Measurements from ENCODE around the gene TNFAIP6.
A peak's percentile ranks its signal among the peaks of the same experiment; 100 is the strongest.
"Not testable (repeated sequence)": the region's sequence is repeated elsewhere in the genome, so short reads cannot be mapped to it uniquely, and the experiment has no call there.

TNFAIP6 gene

DNA sequence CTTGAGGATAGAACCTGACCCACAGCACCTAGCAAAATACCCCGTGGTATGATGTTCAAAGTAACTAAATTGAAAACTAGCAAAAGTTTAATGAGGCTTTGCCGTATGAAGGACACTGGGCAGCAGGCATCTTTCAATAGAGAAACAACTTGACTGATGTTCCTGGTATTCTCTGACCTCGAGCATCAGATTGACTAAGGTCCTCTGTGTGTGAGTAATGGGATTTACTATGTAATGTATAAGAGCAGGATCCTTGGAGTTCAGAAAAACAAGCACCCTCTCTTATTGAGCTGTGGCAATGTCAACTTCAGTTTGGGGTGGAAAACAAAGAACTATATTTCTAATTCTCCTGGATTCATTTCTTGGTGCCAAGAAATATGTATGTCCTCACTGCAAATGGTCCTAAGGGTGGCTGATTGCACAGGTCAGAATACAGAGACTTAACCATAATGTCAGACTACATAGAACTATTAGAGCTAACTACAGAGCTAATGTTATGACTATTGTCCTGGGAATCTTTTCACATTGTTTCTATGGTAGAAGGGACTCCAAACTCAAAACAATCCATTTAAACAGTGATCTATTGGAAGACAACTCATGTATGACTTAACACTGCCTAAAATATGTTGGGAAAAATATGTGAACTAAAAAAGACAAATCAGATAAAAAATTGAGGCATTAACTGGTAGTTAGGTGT is 4.4 kb downstream of the TNFAIP6 start:
- DNase-seq, result no peak

DNA sequence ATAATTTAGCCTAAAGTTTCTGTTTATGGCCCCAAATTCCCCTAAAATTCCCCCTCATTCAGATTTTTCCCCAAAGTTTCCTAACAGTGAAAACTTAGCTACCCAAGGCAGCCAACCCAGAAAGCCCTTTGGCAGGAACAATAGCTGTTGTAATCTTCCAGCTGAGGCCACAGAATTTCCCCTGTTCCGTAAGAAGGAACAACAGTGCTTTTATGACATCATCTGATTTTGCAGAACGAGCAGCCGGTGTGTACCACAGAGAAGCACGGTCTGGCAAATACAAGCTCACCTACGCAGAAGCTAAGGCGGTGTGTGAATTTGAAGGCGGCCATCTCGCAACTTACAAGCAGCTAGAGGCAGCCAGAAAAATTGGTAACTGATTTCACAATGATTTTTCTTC is 6.3 kb downstream of the TNFAIP6 start:
- DNase-seq, result peak; percentile 46

GRCh38 chr2:151367571-151367970 is 10.2 kb downstream of the TNFAIP6 start:
- DNase-seq, result no peak

- DNase-seq, result no peak
These were observed 17.0 kb downstream of the TNFAIP6 start for GRCh38 chr2:151374436-151374835.

DNA sequence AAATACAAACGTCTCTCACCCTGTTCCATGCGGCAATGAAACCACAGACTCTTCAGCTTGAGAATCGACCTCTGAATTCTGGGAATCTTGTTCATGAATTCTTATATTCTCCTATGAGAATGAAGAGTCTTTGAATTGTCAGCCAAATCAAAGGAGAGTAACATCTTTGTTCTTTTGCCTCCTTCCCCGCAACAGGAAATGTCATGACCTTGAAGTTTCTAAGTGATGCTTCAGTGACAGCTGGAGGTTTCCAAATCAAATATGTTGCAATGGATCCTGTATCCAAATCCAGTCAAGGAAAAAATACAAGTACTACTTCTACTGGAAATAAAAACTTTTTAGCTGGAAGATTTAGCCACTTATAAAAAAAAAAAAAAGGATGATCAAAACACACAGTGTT is 21.8 kb downstream of the TNFAIP6 start:
- no peak for DNase-seq

DNA sequence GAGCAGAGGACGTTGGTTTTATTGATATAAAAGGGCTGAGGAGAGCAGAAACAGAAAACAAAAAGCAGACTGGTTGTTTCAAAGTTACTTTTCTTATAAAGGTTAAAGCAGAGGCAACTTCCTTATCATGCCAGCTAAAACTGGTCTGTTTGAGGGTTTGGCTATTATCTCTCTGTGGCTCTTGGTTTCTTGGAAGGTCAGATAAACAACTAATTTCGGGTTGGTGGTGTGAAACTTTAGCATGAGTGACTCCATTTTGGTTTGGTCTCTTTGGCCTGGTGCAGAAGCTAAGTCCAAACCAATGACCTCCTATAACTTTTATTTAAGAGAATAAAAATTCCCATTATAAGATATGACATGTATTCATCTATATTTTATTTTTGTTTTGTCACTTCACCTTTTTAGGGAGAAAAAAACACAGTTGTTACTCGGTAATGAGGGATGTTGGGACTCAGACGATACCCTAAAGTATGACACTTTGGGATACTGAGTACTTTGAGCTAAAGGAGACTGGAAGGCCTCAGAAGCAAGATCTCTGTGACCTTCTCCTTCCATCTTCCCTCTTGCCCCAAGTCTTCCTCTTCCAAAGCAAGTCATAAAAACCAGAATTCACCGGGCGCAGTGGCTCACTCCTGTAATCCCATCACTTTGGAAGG is 23.3 kb downstream of the TNFAIP6 start:
- DNase-seq, result no peak

DNA sequence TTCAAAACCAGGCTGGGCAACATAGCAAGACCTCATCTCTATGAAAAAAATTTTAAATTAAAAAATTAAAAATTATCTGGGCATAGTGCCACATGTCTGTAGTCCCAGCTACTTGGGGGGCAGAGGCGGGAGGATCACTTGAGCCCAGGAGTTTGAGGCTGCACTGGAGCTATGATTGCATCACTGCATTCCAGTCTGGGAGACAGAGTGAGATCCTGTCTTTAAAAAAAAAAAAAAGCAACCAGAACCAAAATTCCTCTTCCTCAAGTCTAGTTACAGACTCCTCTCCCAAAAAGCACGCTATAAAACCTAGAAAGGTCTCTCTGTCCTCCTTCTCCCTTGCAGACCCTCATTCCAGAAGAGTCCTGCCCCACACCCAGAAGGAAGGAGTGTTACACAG is 23.9 kb downstream of the TNFAIP6 start:
- DNase-seq, result no peak

DNA sequence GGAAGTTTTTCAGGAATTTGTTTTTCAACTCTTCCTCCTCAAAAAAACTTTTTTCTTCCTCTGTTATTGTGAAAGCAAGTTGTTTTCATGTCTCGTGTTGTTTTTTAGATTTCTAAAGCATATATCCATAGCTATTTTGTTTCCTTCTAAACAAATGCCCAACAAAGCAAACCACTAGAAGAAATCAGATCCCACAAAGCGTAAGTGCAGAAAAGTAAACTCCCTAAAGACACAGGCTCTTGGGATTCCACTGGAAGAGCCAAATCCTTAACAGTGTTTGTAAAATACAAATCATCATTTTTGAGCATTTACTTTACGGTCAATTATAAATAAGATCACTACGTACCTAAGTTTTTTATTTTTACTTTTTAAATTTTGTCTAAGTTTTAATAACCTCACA is 30.6 kb downstream of the TNFAIP6 start:
- DNase-seq, result no peak

DNA sequence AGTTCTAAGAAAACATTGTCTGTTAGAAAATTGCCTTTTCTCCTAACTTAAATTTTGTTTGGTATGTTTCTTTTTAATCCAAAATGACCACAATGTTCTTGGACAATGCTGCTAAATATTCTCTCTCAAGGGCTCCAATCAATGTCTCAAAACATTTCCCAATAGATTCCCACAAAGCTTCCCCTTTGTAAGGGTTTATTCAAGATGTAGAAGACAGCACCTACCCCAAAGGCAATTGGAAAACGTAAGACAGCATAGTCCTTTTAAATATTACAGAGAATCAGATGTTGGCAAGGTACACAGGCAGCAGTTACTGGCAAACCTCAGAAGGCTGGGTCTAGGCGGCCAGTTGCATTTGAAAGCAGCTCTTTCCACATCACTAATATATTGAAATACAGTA is 34.0 kb downstream of the TNFAIP6 start:
- no peak for DNase-seq

DNA sequence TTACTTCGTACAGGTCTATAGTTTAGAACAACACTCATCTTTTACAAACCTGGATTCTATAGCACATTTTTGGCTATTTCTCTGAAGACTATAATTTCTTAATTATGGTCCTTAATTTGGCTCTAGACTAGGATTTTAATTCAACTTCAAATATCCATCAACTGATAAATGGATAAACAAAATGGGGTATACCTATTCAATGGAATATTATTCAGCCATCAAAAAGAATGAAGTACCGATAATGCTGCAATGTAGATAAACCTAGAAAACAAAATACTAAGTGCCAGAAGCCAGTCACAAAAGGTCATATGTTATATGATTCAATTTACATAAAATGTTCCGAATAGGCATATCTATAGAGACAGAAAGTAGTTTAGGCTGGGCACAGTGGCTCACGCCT is 37.1 kb downstream of the TNFAIP6 start:
- no peak for DNase-seq

GRCh38 chr2:151395509-151396374 is 38.4 kb downstream of the TNFAIP6 start:
- no peak for DNase-seq

DNA sequence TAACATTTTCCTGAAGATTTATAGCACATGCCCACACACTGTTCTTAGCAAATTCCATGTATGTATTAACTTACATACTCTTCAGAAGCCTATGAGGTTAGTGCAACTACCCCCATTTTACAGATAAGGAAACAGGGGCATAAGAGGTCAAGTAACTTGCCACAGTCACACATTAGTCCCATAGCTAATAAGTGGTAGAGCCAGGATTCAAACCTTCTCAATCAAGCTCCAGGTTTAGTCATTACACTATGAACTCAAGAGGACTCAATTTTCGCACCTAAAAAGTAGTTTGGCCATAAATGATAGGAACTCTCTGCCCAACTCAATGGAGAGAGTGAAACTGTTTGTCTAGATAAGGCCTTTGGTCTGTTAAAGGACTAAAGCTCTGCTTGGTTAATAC is 42.6 kb downstream of the TNFAIP6 start:
- DNase-seq, result no peak

- DNase-seq, result no peak
These were observed 43.8 kb downstream of the TNFAIP6 start for GRCh38 chr2:151401149-151401548.

DNA sequence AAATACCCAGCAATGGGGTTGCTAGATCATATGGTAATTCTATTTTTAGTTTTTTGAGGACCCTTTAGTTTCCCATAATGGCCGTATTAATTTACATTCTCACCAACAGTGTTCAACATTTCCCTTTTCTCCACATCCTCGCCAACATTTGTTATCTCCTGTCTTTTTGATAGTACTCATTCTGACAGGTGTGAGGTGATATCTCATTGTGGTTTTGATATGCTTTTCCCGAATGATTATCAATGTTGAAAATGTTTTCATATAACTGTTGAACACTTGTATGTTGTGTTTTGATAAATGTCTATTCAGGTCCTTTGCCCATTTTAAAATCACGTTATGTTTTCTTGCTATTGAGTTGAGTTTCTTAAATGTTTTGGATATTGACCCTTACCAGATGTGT is 46.5 kb downstream of the TNFAIP6 start:
- DNase-seq, result no peak

DNA sequence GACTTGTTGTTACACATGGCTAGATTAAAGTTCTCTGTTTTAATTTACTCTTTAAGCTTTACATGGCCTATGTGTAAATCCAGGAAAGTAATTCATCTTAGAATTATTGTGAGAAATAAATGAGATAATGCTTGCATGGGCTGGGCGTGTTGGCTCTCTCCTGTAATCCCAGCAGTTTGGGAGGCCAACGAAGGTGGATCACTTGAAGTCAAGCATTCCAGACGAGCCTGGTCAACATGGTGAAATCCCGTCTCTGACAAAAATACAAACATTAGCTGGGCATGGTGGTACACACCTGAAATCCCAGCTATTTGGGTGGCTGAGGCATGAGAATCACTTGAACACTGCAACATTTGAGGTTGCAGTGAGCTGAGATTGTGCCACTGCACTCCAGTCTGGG is 48.0 kb downstream of the TNFAIP6 start:
- no peak for DNase-seq

DNA sequence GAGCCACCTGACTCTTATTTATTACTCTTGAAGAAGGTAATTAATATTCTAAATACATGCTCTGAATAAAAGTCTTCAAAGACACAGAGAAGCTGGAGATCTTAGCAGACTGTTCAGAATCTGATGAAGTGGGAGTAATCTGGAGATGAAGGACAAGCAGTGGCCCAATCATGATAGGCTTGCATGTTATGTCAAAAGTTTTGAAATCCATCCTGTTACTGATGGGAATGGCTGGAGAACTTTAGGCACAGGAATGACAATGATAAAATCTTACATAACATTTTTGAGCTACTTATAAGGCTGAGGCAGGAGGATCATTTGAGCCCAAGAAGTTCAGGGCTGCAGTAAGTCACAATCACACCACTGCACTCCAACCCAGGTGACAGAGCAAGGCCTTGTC is 49.9 kb downstream of the TNFAIP6 start:
- no peak for DNase-seq

- DNase-seq, result peak; percentile 40
These were observed 51.6 kb downstream of the TNFAIP6 start for GRCh38 chr2:151408788-151409600.

GRCh38 chr2:151409601-151410484 is 52.5 kb downstream of the TNFAIP6 start, which contains the start of gene RIF1:
Gene RIF1 (plus strand): TSS chr2:151409902. CDS start chr2:151410424, 522 bp downstream.
- peak; percentile 82 for DNase-seq

GRCh38 chr2:151410485-151410834 is 53.1 kb downstream of the TNFAIP6 start:
- DNase-seq, result no peak

DNA sequence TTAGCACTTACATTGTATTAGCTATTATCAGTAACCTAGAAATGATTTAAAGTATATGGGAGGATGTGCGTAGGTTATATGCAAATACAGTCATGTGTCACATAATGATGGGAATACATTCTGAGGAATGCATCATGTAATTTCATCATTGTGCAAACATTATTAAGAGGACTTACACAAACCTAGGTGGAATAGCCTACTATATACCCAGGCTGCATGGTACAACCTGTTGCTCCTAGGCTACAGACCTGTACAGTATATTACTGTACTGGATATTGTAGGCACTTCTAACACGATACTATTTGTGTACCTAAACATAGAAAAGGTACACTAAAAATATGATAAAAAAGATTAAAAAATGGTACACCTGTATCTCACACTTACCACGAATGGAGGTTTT is 60.3 kb downstream of the TNFAIP6 start:
- DNase-seq, result no peak

DNA sequence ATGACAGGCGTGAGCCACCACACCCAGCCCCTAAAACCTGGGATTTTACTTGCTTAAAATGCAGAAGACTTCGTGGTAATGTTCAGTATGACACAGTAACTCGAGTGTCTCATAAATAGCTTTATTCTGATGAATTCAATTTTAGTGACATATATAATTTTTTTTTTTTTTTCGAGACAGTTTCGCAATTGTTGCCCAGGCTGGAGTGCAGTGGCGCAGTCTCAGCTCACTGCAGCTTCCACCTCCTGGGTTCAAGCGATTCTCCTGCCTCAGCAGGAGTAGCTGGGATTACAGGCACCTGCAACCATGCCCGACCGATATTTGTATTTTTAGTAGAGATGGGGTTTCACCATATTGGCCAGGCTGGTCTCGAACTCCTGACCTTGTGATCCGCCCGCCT is 64.3 kb downstream of the TNFAIP6 start:
- not testable (repeated sequence) for DNase-seq

DNA sequence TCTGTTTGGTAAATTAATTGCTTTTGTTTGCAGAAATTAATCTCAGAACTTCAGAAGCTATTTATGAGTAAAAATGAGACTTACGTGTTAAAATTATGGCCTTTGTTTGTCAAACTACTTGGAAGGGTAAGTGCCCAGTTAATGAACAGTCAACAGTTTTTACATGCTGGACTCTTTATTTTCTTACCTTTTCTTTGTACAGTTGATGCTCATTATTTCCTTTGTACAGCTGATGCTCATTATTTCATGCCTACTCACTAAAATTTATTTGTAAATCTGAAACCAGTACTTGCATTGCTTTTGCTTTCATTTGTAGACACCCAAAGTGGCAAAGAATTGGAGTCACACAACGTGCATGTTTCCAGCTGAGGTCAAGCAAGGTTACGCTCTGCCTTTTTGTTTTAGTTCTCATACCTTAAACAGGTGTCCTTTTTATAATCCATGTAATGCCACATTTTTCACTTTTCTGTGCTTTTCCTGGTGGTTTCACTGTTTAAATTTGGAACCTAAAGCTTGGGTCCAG is 65.6 kb downstream of the TNFAIP6 start:
- no peak for DNase-seq

Data from MV-4-11 (cell line).